HG03159 (cell line): ENCODE data around the gene TBC1D16.

Experiments used
- ATAC-seq: cut with Tn5 transposase; IDR thresholded peaks from one replicate; pipeline ENCODE4 v1.9.1; 2021; ENCODE audit warnings: mild to moderate bottlenecking, moderate library complexity; ENCODE audit not compliant: unreplicated experiment

Gene TBC1D16

GRCh38 chr17:79919862-79920720 lies 115.6 kb downstream of the TBC1D16 start:
- no peak for ATAC-seq

DNA sequence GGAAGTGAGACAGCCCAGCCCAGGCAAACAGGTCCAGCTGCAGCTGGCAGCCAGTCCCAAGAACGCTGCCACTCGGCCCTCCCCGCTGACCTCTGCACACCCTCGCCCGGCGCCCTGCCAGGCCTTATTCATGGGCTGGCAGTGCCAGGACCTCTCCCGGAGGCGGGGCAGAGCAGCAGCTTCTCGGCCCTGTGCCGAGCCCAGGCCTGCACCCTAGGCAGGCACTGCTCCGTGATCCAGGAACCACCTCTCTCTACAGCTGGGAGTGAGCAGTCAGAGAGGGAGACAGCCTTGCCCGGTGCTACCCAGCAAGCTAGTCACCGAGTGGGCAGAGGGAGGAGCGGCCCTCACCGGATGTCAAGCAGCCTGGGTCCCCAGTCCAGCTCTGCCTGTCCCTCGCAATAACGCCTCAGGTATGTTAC lies 116.5 kb downstream of the TBC1D16 start:
- no peak for ATAC-seq

DNA sequence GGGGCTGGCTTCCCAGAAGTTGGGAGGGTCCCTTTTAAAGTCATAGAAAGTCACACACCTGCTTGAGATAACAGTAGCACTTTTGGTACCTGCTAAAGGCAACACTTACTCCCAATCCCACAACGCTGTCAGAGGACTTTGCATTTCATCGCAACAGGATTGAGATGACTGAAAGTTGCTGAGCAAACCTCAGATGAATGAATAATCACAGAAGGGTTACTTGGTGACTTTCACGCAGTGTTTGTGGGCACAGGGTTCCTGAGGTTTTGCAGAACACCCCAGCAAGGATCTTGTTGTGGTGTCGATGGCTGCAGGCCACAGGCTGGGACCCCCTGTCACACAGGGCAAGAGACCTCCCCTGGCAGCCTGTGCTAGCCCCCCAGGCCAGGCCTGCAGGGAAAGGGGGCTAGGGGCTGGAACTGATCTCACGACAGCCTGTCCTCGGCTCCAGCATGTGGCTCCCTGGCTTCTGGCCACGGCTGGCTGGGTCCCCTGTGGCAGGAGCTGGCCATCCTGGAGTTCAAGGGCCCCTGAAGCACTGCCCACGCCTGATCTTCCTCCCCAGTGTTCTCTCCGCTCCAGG lies 117.0 kb downstream of the TBC1D16 start:
- no peak for ATAC-seq

DNA sequence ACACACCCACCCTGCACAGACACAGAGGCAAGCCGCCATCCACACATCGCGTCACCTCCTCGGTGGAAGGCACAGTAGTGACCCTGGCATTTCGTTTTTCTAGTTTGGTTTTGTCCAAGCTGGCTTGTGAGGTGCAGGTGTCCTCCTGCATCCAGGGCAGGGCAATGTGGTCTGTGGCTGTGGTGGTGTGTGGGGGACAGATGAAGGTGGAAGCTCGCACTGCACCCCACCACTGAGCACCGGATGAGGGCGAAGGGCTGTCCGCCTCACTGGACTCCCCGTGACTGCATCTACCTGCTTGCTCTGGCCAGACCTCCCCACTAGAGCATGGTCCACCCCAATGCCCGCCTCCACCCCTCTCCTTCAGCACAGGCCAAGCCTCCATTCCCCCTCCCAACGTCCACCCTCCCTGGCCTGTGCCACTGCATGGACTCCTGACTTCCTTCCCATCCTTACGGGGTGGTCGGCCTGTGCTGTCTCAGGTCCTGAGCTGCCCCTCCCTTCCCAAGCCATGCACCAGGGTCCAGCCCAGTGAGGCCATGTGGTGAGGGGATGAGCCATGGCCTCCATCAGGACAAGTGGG lies 117.7 kb downstream of the TBC1D16 start:
- ATAC-seq = no peak

GRCh38 chr17:79916991-79917901 lies 118.4 kb downstream of the TBC1D16 start:
- no peak for ATAC-seq

DNA sequence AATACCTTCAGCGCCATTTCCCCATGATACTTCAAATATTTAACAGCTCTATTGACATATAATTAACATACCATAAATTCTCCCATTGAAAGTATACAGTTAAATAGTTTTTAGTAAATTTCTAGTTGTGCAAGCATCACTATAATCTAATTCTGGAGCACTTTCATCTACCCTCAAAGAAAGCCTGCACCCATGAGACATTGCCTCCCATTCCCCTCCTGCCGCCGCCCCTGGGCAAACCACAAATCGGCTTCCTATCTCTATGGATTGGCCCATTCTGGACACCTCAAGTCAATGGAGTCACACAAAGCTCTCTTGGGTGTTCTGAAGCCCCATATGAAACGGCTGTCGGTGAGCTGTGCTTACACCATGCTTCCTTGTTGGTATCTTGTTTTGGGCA lies 119.2 kb downstream of the TBC1D16 start:
- no peak for ATAC-seq

GRCh38 chr17:79915850-79916430 lies 119.7 kb downstream of the TBC1D16 start:
- ATAC-seq = no peak

DNA sequence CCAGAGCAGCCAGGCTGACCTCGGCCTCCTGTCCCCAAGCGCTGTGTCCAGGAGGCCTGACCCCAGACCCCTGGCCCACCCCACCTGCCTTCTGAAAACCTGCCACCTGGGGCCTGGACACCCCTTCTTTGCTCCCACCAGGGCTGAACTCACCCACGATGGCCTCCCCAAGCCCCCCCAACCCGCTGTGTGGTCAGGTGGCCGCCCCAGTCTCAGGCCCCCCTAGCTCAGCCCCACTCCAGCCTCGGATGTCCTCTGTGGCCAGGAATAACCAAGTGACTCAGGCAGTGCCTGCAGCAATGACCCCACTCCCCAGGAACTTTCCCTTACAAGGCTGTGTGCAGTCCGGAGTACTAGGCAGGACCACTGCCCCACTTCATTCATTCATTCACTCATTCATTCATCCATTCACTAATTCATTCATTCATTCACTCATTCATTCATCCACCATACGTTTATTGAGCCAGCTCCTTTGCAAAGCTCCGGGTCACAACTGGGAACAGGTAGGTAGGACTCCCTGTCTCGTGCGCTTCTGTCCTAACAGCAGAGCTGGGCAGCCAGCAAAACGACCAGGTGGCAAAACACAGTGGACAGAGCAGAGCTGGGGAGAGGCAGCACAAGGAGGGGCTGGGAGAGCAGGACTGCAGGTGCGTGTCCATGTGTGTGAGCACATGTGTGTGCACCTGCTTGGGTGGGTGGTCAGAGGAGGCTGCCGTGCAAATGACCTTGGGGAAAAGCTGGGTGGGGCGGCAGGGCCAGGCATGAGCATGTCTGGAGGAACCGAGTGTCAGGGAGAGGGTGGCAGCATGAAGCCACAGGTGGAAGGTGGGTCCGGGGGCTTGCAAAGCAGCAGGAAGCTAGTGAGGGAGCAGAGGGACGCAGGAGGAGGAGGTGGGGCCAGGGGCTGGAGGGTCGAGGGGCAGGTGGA lies 120.6 kb downstream of the TBC1D16 start:
- ATAC-seq = no peak

DNA sequence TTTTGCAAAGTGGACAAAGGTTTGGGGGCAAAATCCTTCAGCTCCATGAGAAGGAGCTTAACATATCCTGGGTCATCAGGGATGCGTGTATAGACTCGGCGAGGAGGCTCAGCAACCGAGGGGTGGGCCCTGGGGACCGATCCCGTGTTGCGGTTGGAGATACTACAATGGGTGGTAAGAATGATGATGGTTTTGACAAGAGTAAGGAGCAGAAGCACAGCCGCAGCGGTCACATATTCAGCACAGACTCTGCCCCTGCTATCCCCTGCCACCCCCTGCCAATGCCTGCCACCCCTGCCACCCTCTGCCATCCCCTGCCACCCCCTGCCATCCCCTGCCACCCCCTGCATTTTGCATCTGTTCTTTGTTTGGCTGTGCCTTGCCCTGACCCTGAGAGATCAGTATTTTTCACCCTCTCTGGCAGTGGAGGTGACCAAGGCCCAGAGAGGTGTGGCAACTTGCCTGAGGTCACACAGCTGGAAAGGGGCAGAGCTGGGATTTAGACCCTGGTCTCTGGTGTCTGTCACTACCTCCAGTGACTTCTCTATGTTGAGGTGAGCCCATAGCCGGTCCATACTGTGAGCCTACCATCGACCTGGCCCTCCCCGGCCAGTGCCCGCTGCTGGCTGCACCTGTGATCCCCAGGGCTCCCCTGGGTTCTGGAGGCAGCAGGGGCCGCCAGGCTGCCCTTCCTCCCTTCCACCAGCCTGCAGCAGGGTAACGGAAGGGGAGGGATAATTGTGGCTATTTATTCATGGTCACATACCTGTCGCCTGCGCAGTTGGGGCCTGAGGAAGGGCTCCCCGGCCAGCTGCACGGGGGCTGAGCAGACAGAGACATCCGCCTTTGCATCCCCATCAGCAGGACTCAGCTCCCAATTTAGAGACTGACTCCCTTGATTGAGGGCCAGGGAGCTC lies 121.5 kb downstream of the TBC1D16 start:
- no peak for ATAC-seq

- no peak for ATAC-seq
Observed at GRCh38 chr17:79913451-79913850, 122.2 kb downstream of the TBC1D16 start.

GRCh38 chr17:79912552-79913330 lies 122.9 kb downstream of the TBC1D16 start:
- ATAC-seq = no peak

DNA sequence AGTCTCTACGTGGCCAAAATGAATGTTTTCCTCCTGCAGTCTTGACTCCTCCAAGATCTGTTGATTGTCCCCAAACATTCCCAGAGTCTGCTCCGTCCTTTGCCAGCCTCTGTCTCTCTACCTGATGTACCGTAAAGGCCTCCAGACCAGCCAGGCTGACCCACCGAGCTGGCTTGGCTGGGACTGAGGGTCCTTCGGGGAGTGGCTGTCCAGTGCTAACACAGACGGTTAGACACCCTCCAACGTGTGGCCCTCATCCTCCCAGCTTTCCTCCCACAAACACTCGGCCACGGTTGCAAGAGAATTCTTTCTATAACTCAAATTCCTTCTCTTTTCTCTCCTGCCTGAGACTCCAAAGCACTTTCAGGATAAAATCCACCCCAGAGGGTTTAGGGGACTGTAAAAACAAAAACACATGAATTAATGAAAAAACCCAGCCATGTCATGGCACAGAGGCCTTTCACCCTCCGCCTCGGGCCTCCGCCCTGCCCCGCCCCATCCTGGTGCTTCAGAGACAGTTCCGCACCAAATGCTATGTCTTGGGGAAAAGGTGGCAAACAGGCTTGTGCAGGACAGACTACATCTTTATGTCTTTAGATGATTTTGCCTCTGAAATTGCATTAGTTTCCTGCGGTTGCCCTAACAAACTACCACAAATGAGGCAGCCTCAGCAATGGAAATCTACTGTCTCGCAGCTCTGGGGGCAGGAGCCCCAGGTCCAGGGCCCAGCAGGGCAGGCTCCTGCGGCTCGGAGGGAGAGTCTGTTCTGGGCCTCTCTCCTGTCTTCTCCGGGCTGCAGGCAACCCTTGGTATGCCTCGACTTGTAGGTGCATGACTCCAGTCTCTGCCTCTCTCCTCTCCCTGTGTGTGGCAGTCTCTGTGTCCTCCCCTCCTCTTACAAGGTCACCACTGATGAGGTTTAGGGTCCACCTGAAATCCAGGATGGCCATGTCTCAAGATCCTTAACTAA lies 124.0 kb downstream of the TBC1D16 start:
- ATAC-seq = no peak

DNA sequence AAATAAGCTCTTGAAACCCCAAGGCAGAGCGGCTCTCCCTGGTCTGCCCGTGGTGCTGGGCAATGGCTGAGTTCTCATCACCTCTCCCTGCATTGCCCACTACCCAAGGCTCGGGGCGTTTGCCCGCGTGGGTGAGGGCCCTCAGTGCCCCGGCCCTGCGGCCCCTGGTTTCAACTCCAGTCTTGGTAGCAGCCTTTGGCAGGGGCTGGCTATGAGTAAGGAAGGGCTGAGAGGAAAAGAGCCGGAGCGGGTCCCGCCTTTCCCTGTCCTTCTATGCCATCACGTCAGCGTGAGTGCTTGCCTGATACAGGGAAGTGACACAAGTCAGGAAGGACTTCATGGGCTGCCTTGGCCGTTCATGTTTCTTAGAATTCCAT lies 124.7 kb downstream of the TBC1D16 start:
- no peak for ATAC-seq

DNA sequence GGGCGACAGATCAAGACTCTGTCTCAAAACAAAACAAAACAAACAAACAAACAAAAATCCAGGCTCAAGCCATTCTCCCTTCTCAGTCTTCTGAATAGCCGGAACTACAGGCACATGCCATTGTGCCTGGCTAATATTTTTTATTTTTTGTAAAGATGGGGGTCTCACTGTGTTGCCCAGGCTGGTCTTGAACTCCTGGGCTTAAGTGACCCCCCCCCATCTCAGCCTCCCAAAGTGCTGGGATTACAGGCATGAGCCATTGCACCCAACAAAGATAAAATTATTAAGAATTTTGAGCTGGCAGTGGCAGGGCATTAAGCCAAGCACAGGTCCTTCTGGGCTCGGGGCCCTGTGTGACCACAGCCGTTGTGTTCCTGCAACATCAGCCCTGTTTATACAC lies 126.6 kb downstream of the TBC1D16 start:
- ATAC-seq = no peak

DNA sequence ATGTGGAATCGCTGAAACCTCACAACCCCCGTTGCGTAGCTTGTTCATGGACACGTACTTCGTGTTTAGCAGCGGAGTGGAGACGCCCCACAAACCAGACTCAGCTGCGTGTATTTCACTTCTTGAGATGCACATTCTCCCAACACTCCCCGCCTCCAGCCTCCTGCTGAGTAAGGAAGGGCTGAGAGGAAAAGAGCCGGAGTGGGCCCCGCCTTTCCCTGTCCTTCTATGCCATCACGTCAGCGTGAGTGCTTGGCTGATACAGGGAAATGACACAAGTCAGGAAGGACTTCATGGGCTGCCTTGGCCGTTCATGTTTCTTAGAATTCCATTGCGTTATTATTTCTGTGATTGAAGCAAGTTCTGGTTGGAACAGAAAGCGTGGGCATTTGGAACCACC lies 127.8 kb downstream of the TBC1D16 start:
- ATAC-seq = no peak

- ATAC-seq = no peak
Observed at GRCh38 chr17:79907217-79907715, 128.4 kb downstream of the TBC1D16 start.

DNA sequence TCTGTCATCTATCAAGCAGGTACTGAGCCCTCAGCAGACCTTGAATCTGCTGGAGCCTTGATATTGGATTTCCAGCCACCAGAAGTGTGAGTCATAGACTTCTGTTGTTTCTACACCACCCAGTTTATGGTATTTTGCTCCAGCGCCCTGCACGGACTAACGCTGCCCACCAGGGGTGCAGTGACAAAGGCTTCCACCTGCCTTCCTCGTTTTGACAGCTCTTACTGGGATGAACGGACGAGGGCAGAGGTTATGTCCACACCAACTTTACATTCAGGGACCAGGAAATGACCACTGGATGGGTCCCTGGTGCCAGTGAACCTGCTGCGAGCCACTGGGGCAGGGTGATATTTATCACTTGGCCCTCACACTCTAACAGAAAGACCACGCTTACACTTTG lies 129.8 kb downstream of the TBC1D16 start:
- ATAC-seq = no peak
